ENCODE measurements around the gene NDUFA11. TPM values are rescaled to one million over a fixed set of nuclear protein-coding genes. Genes with fewer than 3 reads are reported as not detected.
A peak's percentile ranks its signal among the peaks of the same experiment; 100 is the strongest.

NDUFA11 gene
- total RNA-seq, 5 donors from 2014 or later (not counting 1 experiment from before 2014, with no cell fraction given) = 106 to 198 (median 185) TPM

GRCh38 chr19:5892772-5893275 is 10.8 kb downstream of the NDUFA11 start:
- ATAC-seq (replicated peaks in 1 of 4) = no peak
- Histone ChIP-seq H3K4me1 (ENCODE audit: control insufficient read depth in 1 of 2, extremely low read depth in 1 of 2, insufficient read depth in 2 of 2, low read length in 2 of 2) (peaks cover 0 to 11% of the 10 kb centered on the region in 2 experiments), H3K9me3 (no peaks in the 10 kb centered on the region), H3K27me3 (replicated peaks in 1 of 2; ENCODE audit: control insufficient read depth in 2 of 2, extremely low read depth in 1 of 2, insufficient read depth in 2 of 2, low read length in 1 of 2) (peaks cover 0 to 32% of the 10 kb centered on the region in 2 experiments), H3K36me3 (ENCODE audit: control insufficient read depth in 2 of 2, extremely low read depth in 1 of 2, insufficient read depth in 1 of 2, low read length in 1 of 2) (peaks cover 8 to 21% of the 10 kb centered on the region in 2 donors), H3K4me3 (ENCODE audit: control insufficient read depth in 1 of 2, extremely low read depth in 1 of 2, low read length in 1 of 2) (no peak overlapping the region), H3K27ac (ENCODE audit: low read length) (no peak overlapping the region)
- no peak for DNase-seq
- Mint-ChIP-seq H3K36me3 (peaks cover 3% of the 10 kb centered on the region), H3K4me3 (no peak overlapping the region), H3K27me3 (peaks cover 6 to 9% of the 10 kb centered on the region in 2 donors), H3K27ac (no peak overlapping the region), H3K4me1 (peaks cover 3 to 8% (median 4%) of the 10 kb centered on the region in 3 donors), H3K9me3 (no peaks in the 10 kb centered on the region)
- CTCF ChIA-PET = no interaction called here
- 71% methylated on average over 13 of the region's 15 CpGs for WGBS (ENCODE audit: insufficient coverage)
- POLR2A ChIA-PET = interaction anchor here in 1 of 2 donors (0.6 kb wide), 1 partner anchor 33 kb away, joined by 3 read pairs; no protein-coding TSS in a partner anchor

GRCh38 chr19:5891938-5892771 is 11.4 kb downstream of the NDUFA11 start:
- CTCF ChIA-PET = no interaction called here
- Histone ChIP-seq H3K27ac (ENCODE audit: low read length) (no peak overlapping the region), H3K9me3 (no peaks in the 10 kb centered on the region), H3K4me3 (ENCODE audit: control insufficient read depth in 1 of 2, extremely low read depth in 1 of 2, low read length in 1 of 2) (no peak overlapping the region), H3K4me1 (ENCODE audit: control insufficient read depth in 1 of 2, extremely low read depth in 1 of 2, insufficient read depth in 2 of 2, low read length in 2 of 2) (peaks cover 0 to 11% of the 10 kb centered on the region in 2 experiments), H3K36me3 (ENCODE audit: control insufficient read depth in 2 of 2, extremely low read depth in 1 of 2, insufficient read depth in 1 of 2, low read length in 1 of 2) (peaks cover 8 to 21% of the 10 kb centered on the region in 2 donors), H3K27me3 (replicated peaks in 1 of 2; ENCODE audit: control insufficient read depth in 2 of 2, extremely low read depth in 1 of 2, insufficient read depth in 2 of 2, low read length in 1 of 2) (peaks cover 0 to 32% of the 10 kb centered on the region in 2 experiments)
- peaks cover 3% of the 10 kb centered on the region for H3K36me3 Mint-ChIP-seq
- H3K4me1 Mint-ChIP-seq = peaks cover 3 to 8% (median 4%) of the 10 kb centered on the region in 3 donors
- ATAC-seq (replicated peaks in 1 of 4) (peak in 3 of 4 experiments; percentile 47 to 52 (median 51)), DNase-seq (peak in 1 of 35 experiments; percentile 21)
- H3K4me3 Mint-ChIP-seq = no peak overlapping the region
- H3K27ac Mint-ChIP-seq = no peak overlapping the region
- WGBS (ENCODE audit: insufficient coverage) = 15% methylated on average over 40 of the region's 48 CpGs
- POLR2A ChIA-PET = interaction anchor here in 1 of 2 donors (0.6 kb wide), 1 partner anchor 32 kb away, joined by 3 read pairs; no protein-coding TSS in a partner anchor
- peaks cover 6 to 9% of the 10 kb centered on the region in 2 donors for H3K27me3 Mint-ChIP-seq
- H3K9me3 Mint-ChIP-seq = no peaks in the 10 kb centered on the region

- peaks cover 6 to 11% of the 10 kb centered on the region in 2 donors for H3K27me3 Mint-ChIP-seq
- ChIA-PET CTCF (no interaction called here), POLR2A (interaction anchor here in 1 of 2 donors (0.6 kb wide), 1 partner anchor 10 kb away, joined by 4 read pairs; no protein-coding TSS in a partner anchor)
- no peak overlapping the region for H3K27ac ChIP-seq (ENCODE audit: low read length)
- peaks cover 0 to 38% of the 10 kb centered on the region in 2 experiments for H3K27me3 ChIP-seq (replicated peaks in 1 of 2; ENCODE audit: control insufficient read depth in 2 of 2, extremely low read depth in 1 of 2, insufficient read depth in 2 of 2, low read length in 1 of 2)
- H3K36me3 Mint-ChIP-seq = peaks cover 3% of the 10 kb centered on the region
- H3K4me1 ChIP-seq (ENCODE audit: control insufficient read depth in 1 of 2, extremely low read depth in 1 of 2, insufficient read depth in 2 of 2, low read length in 2 of 2) = peaks cover 0 to 11% of the 10 kb centered on the region in 2 experiments
- peaks cover 8 to 15% of the 10 kb centered on the region in 2 donors for H3K36me3 ChIP-seq (ENCODE audit: control insufficient read depth in 2 of 2, extremely low read depth in 1 of 2, insufficient read depth in 1 of 2, low read length in 1 of 2)
- no peaks in the 10 kb centered on the region for H3K9me3 Mint-ChIP-seq
- H3K4me1 Mint-ChIP-seq = peaks cover 3 to 8% (median 4%) of the 10 kb centered on the region in 3 donors
- WGBS (ENCODE audit: insufficient coverage) = 89% methylated on average over 3 of the region's 4 CpGs
- H3K4me3 ChIP-seq (ENCODE audit: control insufficient read depth in 1 of 2, extremely low read depth in 1 of 2, low read length in 1 of 2) = no peak overlapping the region
- ATAC-seq (replicated peaks in 1 of 4) (no peak), DNase-seq (no peak)
- no peaks in the 10 kb centered on the region for H3K9me3 ChIP-seq
- H3K27ac Mint-ChIP-seq = no peak overlapping the region
- H3K4me3 Mint-ChIP-seq = no peak overlapping the region
These were observed 12.0 kb downstream of the NDUFA11 start for GRCh38 chr19:5891572-5891937.

- peaks cover 0 to 48% of the 10 kb centered on the region in 2 experiments for H3K27me3 ChIP-seq (replicated peaks in 1 of 2; ENCODE audit: control insufficient read depth in 2 of 2, extremely low read depth in 1 of 2, insufficient read depth in 2 of 2, low read length in 1 of 2)
- Mint-ChIP-seq H3K4me3 (no peak overlapping the region), H3K9me3 (no peaks in the 10 kb centered on the region), H3K36me3 (no peaks in the 10 kb centered on the region), H3K27ac (no peak overlapping the region), H3K27me3 (peaks cover 6 to 12% of the 10 kb centered on the region in 2 donors), H3K4me1 (peaks cover 3 to 8% (median 4%) of the 10 kb centered on the region in 3 donors)
- H3K4me1 ChIP-seq (ENCODE audit: control insufficient read depth in 1 of 2, extremely low read depth in 1 of 2, insufficient read depth in 2 of 2, low read length in 2 of 2) = peaks cover 0 to 11% of the 10 kb centered on the region in 2 experiments
- no peaks in the 10 kb centered on the region for H3K9me3 ChIP-seq
- 52% methylated on average over 6 of the region's 10 CpGs for WGBS (ENCODE audit: insufficient coverage)
- ChIA-PET POLR2A (no interaction called here), CTCF (interaction anchor here in 1 of 2 donors (0.6 kb wide), 1 partner anchor 91 kb away, joined by 3 read pairs; no protein-coding TSS in a partner anchor)
- ATAC-seq (replicated peaks in 1 of 4) (no peak), DNase-seq (no peak)
- H3K36me3 ChIP-seq (ENCODE audit: control insufficient read depth in 2 of 2, extremely low read depth in 1 of 2, insufficient read depth in 1 of 2, low read length in 1 of 2) = peaks cover under 1 to 4% of the 10 kb centered on the region in 2 donors
- no peak overlapping the region for H3K4me3 ChIP-seq (ENCODE audit: control insufficient read depth in 1 of 2, extremely low read depth in 1 of 2, low read length in 1 of 2)
- no peak overlapping the region for H3K27ac ChIP-seq (ENCODE audit: low read length)
These were observed 13.5 kb downstream of the NDUFA11 start for GRCh38 chr19:5890099-5890498.

- peaks cover 0 to 48% of the 10 kb centered on the region in 2 experiments for H3K27me3 ChIP-seq (replicated peaks in 1 of 2; ENCODE audit: control insufficient read depth in 2 of 2, extremely low read depth in 1 of 2, insufficient read depth in 2 of 2, low read length in 1 of 2)
- DNase-seq (no peak), ATAC-seq (replicated peaks in 1 of 4) (peak in 1 of 4 experiments; percentile 4)
- H3K27me3 Mint-ChIP-seq = peaks cover 6 to 12% of the 10 kb centered on the region in 2 donors
- peaks cover 0 to 11% of the 10 kb centered on the region in 2 experiments for H3K4me1 ChIP-seq (ENCODE audit: control insufficient read depth in 1 of 2, extremely low read depth in 1 of 2, insufficient read depth in 2 of 2, low read length in 2 of 2)
- no peak overlapping the region for H3K4me3 Mint-ChIP-seq
- no peaks in the 10 kb centered on the region for H3K9me3 Mint-ChIP-seq
- H3K4me3 ChIP-seq (ENCODE audit: control insufficient read depth in 1 of 2, extremely low read depth in 1 of 2, low read length in 1 of 2) = no peak overlapping the region
- H3K36me3 ChIP-seq (ENCODE audit: control insufficient read depth in 2 of 2, extremely low read depth in 1 of 2, insufficient read depth in 1 of 2, low read length in 1 of 2) = no peaks in the 10 kb centered on the region
- CTCF ChIA-PET = no interaction called here
- no peak overlapping the region for H3K27ac Mint-ChIP-seq
- H3K4me1 Mint-ChIP-seq = peaks cover 3 to 8% (median 4%) of the 10 kb centered on the region in 3 donors
- H3K9me3 ChIP-seq = no peaks in the 10 kb centered on the region
- H3K27ac ChIP-seq (ENCODE audit: low read length) = no peak overlapping the region
- WGBS (ENCODE audit: insufficient coverage) = 62% methylated on average over 6 of the region's 17 CpGs
- POLR2A ChIA-PET = no interaction called here
- no peaks in the 10 kb centered on the region for H3K36me3 Mint-ChIP-seq
These were observed 14.2 kb downstream of the NDUFA11 start for GRCh38 chr19:5889288-5889971.
